HCT116 (cell line): ENCODE data around the gene ENTHD1. TPM values are rescaled to one million over a fixed set of nuclear protein-coding genes. Genes with fewer than 3 reads are reported as not detected.

Experiments used
- ATAC-seq: fragments of 200-7000 bp; cut with Tn5 transposase; 2 replicates; pipeline ENCODE4 v1.9.1; 2020; ENCODE audit warnings: mild to moderate bottlenecking, moderate library complexity
- BruUV-seq: library from RNA; stranded (reverse); fragments of 400-500 nt; replicated peaks from 2 replicates; lab custom pipeline; 2021; lab: Mats Ljungman, UMichigan
- CTCF ChIA-PET: fragments of 300-600 bp; sonication (Branson Sonifier 250); formaldehyde crosslinking; loops from one replicate; lab custom pipeline; 2021; ENCODE audit warnings: antibody characterized with exemption; lab: Charles Lee
- POLR2A ChIA-PET: fragments of 300-600, 350-600 bp; sonication (Branson Sonifier 250); formaldehyde crosslinking; loops from one replicate; lab custom pipeline; 2021; ENCODE audit warnings: antibody characterized with exemption; lab: Charles Lee
- RAD21 ChIA-PET, 2 experiments: fragments of 300-600 bp; sonication (Branson Sonifier 250); formaldehyde crosslinking; loops; one replicate each; lab custom pipeline; 2023; ENCODE audit warnings: low total read pairs in 2 of 2; ENCODE audit not compliant: uncharacterized antibody in 2 of 2, unreplicated experiment in 2 of 2, low non-redundant PET in 1 of 2; lab: Charles Lee
- DNase-seq: peaks from one replicate; pipeline ENCODE4 v3.0.0-alpha.2; 2010; ENCODE audit warnings: low read depth, low spot score
- H2AFZ ChIP-seq: fragments of 200-600 bp; shearing (Covaris generic), sonication (generic); 2 replicates; pipeline ENCODE4 v1.6.1; 2017; ENCODE audit warnings: low read depth, mixed run types, mixed read lengths, antibody characterized with exemption, low read length; ENCODE audit not compliant: poor library complexity, severe bottlenecking
- H3K27ac ChIP-seq: 2 replicates; pipeline ENCODE4 v1.5.1; 2012; ENCODE audit warnings: low read depth, low read length
- H3K27me3 ChIP-seq: fragments of 200-600 bp; sonication (generic); 2 replicates; pipeline ENCODE4 v1.6.1; 2016; ENCODE audit warnings: mixed run types, low read length, mixed read lengths; ENCODE audit not compliant: insufficient read depth
- H3K36me3 ChIP-seq, 2 experiments: fragments of 200-500 bp in 1 of 2; fragments of 200-600 bp in 1 of 2; sonication (Bioruptor generic) in 1 of 2; sonication (generic) in 1 of 2; 2 replicates each; pipeline versions ENCODE4 v1.5.1 to v1.6.1; 2014 to 2016; ENCODE audit warnings: low read length in 2 of 2, inconsistent platforms in 1 of 2, mixed read lengths in 1 of 2, mixed run types in 1 of 2; ENCODE audit not compliant: insufficient read depth in 2 of 2, control insufficient read depth in 1 of 2
- H3K4me1 ChIP-seq, 2 experiments: fragments of 200-600 bp in 1 of 2; sonication (generic) in 1 of 2; 2 replicates each; pipeline versions ENCODE4 v1.5.1 to v1.6.1; 2012 to 2017; ENCODE audit warnings: low read length in 2 of 2, inconsistent platforms in 1 of 2, mild to moderate bottlenecking in 1 of 2, mixed read lengths in 1 of 2, mixed run types in 1 of 2, moderate library complexity in 1 of 2; ENCODE audit not compliant: insufficient read depth in 2 of 2, control insufficient read depth in 1 of 2
- H3K4me2 ChIP-seq: fragments of 200-600 bp; sonication (generic); 2 replicates; pipeline ENCODE4 v1.6.1; 2017; ENCODE audit warnings: mixed run types, low read length, mixed read lengths
- H3K4me3 ChIP-seq, 2 experiments: fragments of 200-600 bp in 1 of 2; sonication (generic) in 1 of 2; replicated peaks in 1 of 2; 2 replicates each; pipeline ENCODE4 v1.5.1; 2011 to 2016; ENCODE audit warnings: low read length in 2 of 2, control low read depth in 1 of 2, low read depth in 1 of 2, mild to moderate bottlenecking in 1 of 2, mixed read lengths in 1 of 2, mixed run types in 1 of 2
- H3K79me2 ChIP-seq: fragments of 200-600 bp; sonication (generic); 2 replicates; pipeline ENCODE4 v1.6.1; 2017; ENCODE audit warnings: mild to moderate bottlenecking, mixed run types, low read length, moderate library complexity, mixed read lengths; ENCODE audit not compliant: insufficient read depth
- H3K9ac ChIP-seq: fragments of 200-600 bp; sonication (generic); 2 replicates; pipeline ENCODE4 v1.6.1; 2016; ENCODE audit warnings: low read length, mixed read lengths
- H3K9me2 ChIP-seq: fragments of 200-600 bp; sonication (generic), shearing (Covaris generic); 2 replicates; pipeline ENCODE4 v1.6.1; 2017; ENCODE audit warnings: mixed run types, mild to moderate bottlenecking, moderate library complexity; ENCODE audit not compliant: insufficient read depth
- H3K9me3 ChIP-seq, 2 experiments: fragments of 200-500 bp in 1 of 2; fragments of 200-600 bp in 1 of 2; sonication (Bioruptor generic) in 1 of 2; sonication (generic) in 1 of 2; 2 replicates each; pipeline ENCODE4 v1.6.1; 2014 to 2017; ENCODE audit warnings: low read length in 2 of 2, mixed read lengths in 2 of 2, inconsistent platforms in 1 of 2, low read depth in 1 of 2, mild to moderate bottlenecking in 1 of 2, mixed run types in 1 of 2, moderate library complexity in 1 of 2; ENCODE audit not compliant: control insufficient read depth in 1 of 2, insufficient read depth in 1 of 2
- H4K20me1 ChIP-seq: fragments of 200-600 bp; sonication (generic), shearing (Covaris generic); 2 replicates; pipeline ENCODE4 v1.6.1; 2017; ENCODE audit warnings: mixed run types, mild to moderate bottlenecking, moderate library complexity; ENCODE audit not compliant: insufficient read depth
- ATF3 ChIP-seq: IDR thresholded peaks from 2 replicates; pipeline ENCODE4 v1.6.1; 2012
- CEBPB ChIP-seq: IDR thresholded peaks from 2 replicates; pipeline ENCODE4 v1.6.1; 2012; ENCODE audit warnings: low read depth
- CTCF ChIP-seq, 3 experiments: fragments of 200-600 bp in 1 of 3; sonication (generic) in 1 of 3; IDR thresholded peaks in 2 of 3; conservative IDR thresholded peaks in 1 of 3; 2 replicates each; pipeline ENCODE4 v1.5.1; 2012 to 2017; ENCODE audit warnings: low read depth in 2 of 3, low read length in 2 of 3, antibody characterized with exemption in 1 of 3, borderline replicate concordance in 1 of 3, control low read depth in 1 of 3, mild to moderate bottlenecking in 1 of 3, mixed read lengths in 1 of 3, mixed run types in 1 of 3, moderate library complexity in 1 of 3; ENCODE audit not compliant: insufficient read depth in 1 of 3
- EGR1 ChIP-seq: IDR thresholded peaks from 2 replicates; pipeline ENCODE4 v1.6.1; 2012; ENCODE audit warnings: low read depth
- ELF1 ChIP-seq: IDR thresholded peaks from 2 replicates; pipeline ENCODE4 v1.6.1; 2012; ENCODE audit warnings: low read depth, borderline replicate concordance
- EZH2 ChIP-seq: fragments of 200-600 bp; sonication (generic); IDR thresholded peaks from 2 replicates; pipeline ENCODE4 v1.6.1; 2017; ENCODE audit warnings: antibody characterized with exemption, mixed run types
- EZH2phosphoT487 ChIP-seq: fragments of 200-600 bp; IDR thresholded peaks from 2 replicates; pipeline ENCODE4 v1.6.1; 2018; ENCODE audit warnings: antibody characterized with exemption, borderline replicate concordance
- FOSL1 ChIP-seq: IDR thresholded peaks from 2 replicates; pipeline ENCODE4 v1.6.1; 2012; ENCODE audit warnings: low read depth
- JUND ChIP-seq: IDR thresholded peaks from 2 replicates; pipeline ENCODE4 v1.6.1; 2012
- MAX ChIP-seq: IDR thresholded peaks from 2 replicates; pipeline ENCODE4 v1.6.1; 2012
- POLR2A ChIP-seq: IDR thresholded peaks from 2 replicates; pipeline ENCODE4 v1.7.0; 2011; ENCODE audit warnings: borderline replicate concordance; ENCODE audit not compliant: insufficient read depth, insufficient read length; ENCODE audit errors: extremely low read depth
- RAD21 ChIP-seq: IDR thresholded peaks from 2 replicates; pipeline ENCODE4 v1.6.1; 2012; ENCODE audit warnings: low read depth, mild to moderate bottlenecking
- REST ChIP-seq: IDR thresholded peaks from 2 replicates; pipeline ENCODE4 v1.6.1; 2012; ENCODE audit warnings: low read depth
- SIN3A ChIP-seq: IDR thresholded peaks from 2 replicates; pipeline ENCODE4 v1.6.1; 2012; ENCODE audit warnings: low read depth
- SP1 ChIP-seq: IDR thresholded peaks from 2 replicates; pipeline ENCODE4 v1.6.1; 2012; ENCODE audit warnings: low read depth
- SRF ChIP-seq: IDR thresholded peaks from 2 replicates; pipeline ENCODE4 v1.6.1; 2012; ENCODE audit warnings: low read depth
- TCF7L2 ChIP-seq: IDR thresholded peaks from 2 replicates; pipeline ENCODE4 v1.7.0; 2011; ENCODE audit warnings: borderline replicate concordance, inconsistent platforms; ENCODE audit not compliant: insufficient read depth, insufficient read length; ENCODE audit errors: extremely low read depth
- YY1 ChIP-seq: IDR thresholded peaks from 2 replicates; pipeline ENCODE4 v1.6.1; 2011; ENCODE audit warnings: low read length, low read depth, moderate library complexity, mild to moderate bottlenecking; ENCODE audit not compliant: insufficient replicate concordance; ENCODE audit errors: extremely low read depth
- ZBTB33 ChIP-seq: IDR thresholded peaks from 2 replicates; pipeline ENCODE4 v1.6.1; 2011; ENCODE audit warnings: mild to moderate bottlenecking, low read length, moderate library complexity; ENCODE audit not compliant: insufficient replicate concordance; ENCODE audit errors: extremely low read depth
- ZNF274 ChIP-seq: fragments of 200-500 bp; sonication (Bioruptor generic); IDR thresholded peaks from 2 replicates; pipeline ENCODE4 v1.6.1; 2014; ENCODE audit warnings: mild to moderate bottlenecking, low read depth, low read length, inconsistent platforms
- intact Hi-C: fragments of 100-400 bp; cut with micrococcal nuclease; formaldehyde crosslinking; loops from 2 replicates; pipeline ENCODE4 v1.10.0; 2022
- total RNA-seq: library from RNA; stranded (reverse); gene quantifications from one replicate; pipeline ENCODE4 v1.2.1, GENCODE V29; 2021; ENCODE audit not compliant: unreplicated experiment

Gene ENTHD1
- total RNA-seq, 1 experiment from 2014 or later = not detected

GRCh38 chr22:39932166-39932565, 38.6 kb upstream of the ENTHD1 start:
- Histone ChIP-seq H3K27me3 (peaks cover 82% of the 10 kb centered on the region), H3K4me1 (no peaks in the 10 kb centered on the region), H3K9ac (no peak overlapping the region), H3K9me3 (no peaks in the 10 kb centered on the region), H3K27ac (no peak overlapping the region), H3K4me3 (no peak overlapping the region), H3K4me2 (no peak overlapping the region), H4K20me1 (no peaks in the 10 kb centered on the region), H3K79me2 (no peaks in the 10 kb centered on the region), H2AFZ (no peak overlapping the region), H3K9me2 (no peaks in the 10 kb centered on the region), H3K36me3 (no peaks in the 10 kb centered on the region)
- ChIA-PET CTCF (interaction anchor here (1.0 to 2.3 kb wide), 7 partner anchors 11 to 416 kb away, joined by 3 to 19 read pairs (median 4); no protein-coding TSS in a partner anchor), POLR2A (interaction anchor here (0.6 to 0.7 kb wide), 2 partner anchors 380 to 1515 kb away, joined by 3 read pairs; no protein-coding TSS in a partner anchor), RAD21 (interaction anchor here in 1 of 2 experiments (1.0 kb wide), 1 partner anchor 93 kb away, joined by 4 read pairs; no protein-coding TSS in a partner anchor)
- BruUV-seq = no TSS peak
- ATAC-seq (no peak), DNase-seq (no peak)
- intact Hi-C loops = loop anchor here (1.0 to 10.0 kb wide), 4 partner anchors 92 to 413 kb away; partner anchors contain the start of genes ADSL and RPS19BP1
- no peak for TF ChIP-seq JUND
- TF ChIP-seq EZH2phosphoT487 = no peak
- TF ChIP-seq EGR1 = no peak
- no peak for TF ChIP-seq POLR2A
- no peak for TF ChIP-seq ATF3
- no peak for TF ChIP-seq RAD21
- TF ChIP-seq CTCF (IDR thresholded peaks at IDR 0.05 in 2 of 3, conservative IDR thresholded peaks at IDR 0.05 in 1 of 3; ENCODE audit: borderline replicate concordance in 1 of 3, insufficient read depth in 1 of 3, low read depth in 2 of 3, low read length in 2 of 3) = no peak
- TF ChIP-seq REST = no peak
- TF ChIP-seq TCF7L2 = no peak
- TF ChIP-seq EZH2 = no peak
- TF ChIP-seq FOSL1 = no peak
- TF ChIP-seq CEBPB = no peak
- no peak for TF ChIP-seq SP1
- no peak for TF ChIP-seq YY1
- no peak for TF ChIP-seq ZNF274
- no peak for TF ChIP-seq MAX
- no peak for TF ChIP-seq ELF1
- no peak for TF ChIP-seq ZBTB33
- TF ChIP-seq SRF = no peak
- TF ChIP-seq SIN3A = no peak
